WI38 (cell line): ENCODE results near the gene EGFL6.
"Not testable (repeated sequence)": the region's sequence is repeated elsewhere in the genome, so short reads cannot be mapped to it uniquely, and the experiment has no call there.

Source experiments
- H3K4me3 ChIP-seq: 2 replicates; pipeline ENCODE4 v1.5.1; 2011; ENCODE audit warnings: low read depth, mild to moderate bottlenecking, control low read depth, low read length
- TF ChIP-seq, protein P1 (sequence below): IDR thresholded peaks from 2 replicates; pipeline ENCODE4 v1.5.1; 2012; ENCODE audit warnings: low read depth, mild to moderate bottlenecking, control low read depth, low read length

EGFL6 gene

GRCh38 chrX:13664020-13664419 lies 94.6 kb downstream of the EGFL6 start:
- H3K4me3 ChIP-seq: no peak overlapping the region

DNA sequence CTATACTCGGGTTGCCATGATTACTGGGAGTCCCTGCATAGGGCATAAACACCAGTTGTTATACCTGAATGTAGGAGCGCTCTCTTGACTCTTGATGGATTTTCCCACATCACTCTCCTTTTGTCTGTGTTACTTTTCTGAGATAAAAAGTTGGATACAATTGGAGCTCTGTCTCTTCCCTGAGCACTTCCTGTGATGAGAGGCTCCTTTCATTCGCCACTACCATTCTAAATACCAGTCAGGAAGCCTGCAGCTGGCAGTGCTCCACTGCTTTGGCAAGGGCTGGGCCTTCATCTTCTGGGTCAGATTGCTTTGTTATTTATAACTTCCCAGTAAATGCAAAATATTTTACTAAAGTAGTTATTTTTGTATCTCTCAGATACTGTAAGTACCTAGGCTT lies 97.4 kb downstream of the EGFL6 start:
- no peak overlapping the region for H3K4me3 ChIP-seq
- TF ChIP-seq, protein P1, sequence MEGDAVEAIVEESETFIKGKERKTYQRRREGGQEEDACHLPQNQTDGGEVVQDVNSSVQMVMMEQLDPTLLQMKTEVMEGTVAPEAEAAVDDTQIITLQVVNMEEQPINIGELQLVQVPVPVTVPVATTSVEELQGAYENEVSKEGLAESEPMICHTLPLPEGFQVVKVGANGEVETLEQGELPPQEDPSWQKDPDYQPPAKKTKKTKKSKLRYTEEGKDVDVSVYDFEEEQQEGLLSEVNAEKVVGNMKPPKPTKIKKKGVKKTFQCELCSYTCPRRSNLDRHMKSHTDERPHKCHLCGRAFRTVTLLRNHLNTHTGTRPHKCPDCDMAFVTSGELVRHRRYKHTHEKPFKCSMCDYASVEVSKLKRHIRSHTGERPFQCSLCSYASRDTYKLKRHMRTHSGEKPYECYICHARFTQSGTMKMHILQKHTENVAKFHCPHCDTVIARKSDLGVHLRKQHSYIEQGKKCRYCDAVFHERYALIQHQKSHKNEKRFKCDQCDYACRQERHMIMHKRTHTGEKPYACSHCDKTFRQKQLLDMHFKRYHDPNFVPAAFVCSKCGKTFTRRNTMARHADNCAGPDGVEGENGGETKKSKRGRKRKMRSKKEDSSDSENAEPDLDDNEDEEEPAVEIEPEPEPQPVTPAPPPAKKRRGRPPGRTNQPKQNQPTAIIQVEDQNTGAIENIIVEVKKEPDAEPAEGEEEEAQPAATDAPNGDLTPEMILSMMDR: no peak

More at GRCh38 chrX:13664020-13664419, 94.6 kb downstream of the EGFL6 start:
- TF ChIP-seq, protein P1: no peak

GRCh38 chrX:13667919-13668318 lies 98.5 kb downstream of the EGFL6 start:
- TF ChIP-seq, protein P1: no peak

DNA sequence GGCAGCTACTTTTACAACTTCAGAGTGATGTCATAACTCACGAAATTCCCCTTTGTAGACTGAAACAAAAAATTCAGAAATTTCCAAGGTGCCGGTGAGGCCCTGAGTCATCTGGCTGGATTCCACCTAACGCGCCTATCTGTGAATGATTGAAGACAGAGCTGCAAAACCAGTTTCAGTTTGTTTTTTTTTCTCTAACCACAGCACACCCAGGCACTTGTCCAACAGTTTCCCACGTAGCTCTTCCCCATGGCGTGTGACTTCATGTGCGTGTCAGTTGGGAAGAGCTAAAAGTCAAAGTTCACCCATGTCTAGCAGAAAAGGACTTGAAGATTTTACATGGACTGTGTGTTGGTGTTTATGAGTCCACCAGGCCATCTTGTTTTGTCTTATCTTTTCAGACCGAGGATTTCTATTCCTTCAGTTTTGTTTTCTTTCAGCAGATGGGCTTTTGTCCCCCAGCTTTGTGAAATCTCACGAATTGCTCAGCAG lies 99.9 kb downstream of the EGFL6 start:
- TF ChIP-seq, protein P1: no peak
- no peak overlapping the region for H3K4me3 ChIP-seq

More at GRCh38 chrX:13667919-13668318, 98.5 kb downstream of the EGFL6 start:
- H3K4me3 ChIP-seq: no peak overlapping the region

DNA sequence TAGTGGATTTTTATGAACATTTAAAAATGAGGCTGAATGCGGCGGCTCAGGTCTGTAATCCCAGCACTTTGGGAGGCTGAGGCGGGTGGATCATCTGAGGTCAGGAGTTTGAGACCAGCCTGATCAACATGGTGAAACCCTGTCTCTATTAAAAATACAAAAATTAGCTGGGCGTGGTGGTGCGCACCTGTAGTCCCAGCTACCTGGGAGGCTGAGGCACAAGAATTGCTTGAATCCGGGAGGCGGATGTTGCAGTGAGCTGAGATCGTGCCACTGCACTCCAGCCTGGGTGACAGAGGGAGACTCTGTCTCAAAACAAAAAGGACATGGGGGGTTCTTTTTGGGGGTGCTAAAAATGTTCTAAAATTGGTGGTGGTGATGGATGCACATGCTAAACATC lies 100.4 kb downstream of the EGFL6 start:
- H3K4me3 ChIP-seq: not testable (repeated sequence)

DNA sequence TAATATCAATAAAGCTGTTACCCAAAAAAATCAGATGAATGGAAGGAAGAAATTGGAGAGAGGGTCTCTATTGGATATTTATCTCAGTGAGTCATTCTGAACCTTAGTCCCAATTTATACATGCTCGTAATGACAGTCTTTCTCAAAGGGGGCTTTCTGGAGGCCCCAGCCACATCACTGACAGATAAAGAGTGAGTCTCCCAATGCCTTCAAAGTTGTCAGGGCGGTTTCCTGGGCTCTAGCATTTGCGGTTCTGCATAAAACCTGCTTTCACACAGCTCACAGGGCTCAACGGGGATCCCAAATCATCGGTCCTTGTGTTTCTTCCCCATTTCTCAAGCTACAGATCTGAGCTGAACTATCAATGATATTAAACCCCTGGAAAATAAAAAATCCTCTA lies 100.8 kb downstream of the EGFL6 start:
- no peak overlapping the region for H3K4me3 ChIP-seq
- TF ChIP-seq, protein P1: no peak

GRCh38 chrX:13673016-13673415 lies 103.6 kb downstream of the EGFL6 start:
- no peak overlapping the region for H3K4me3 ChIP-seq
- TF ChIP-seq, protein P1: no peak

- H3K4me3 ChIP-seq: no peak overlapping the region
- TF ChIP-seq, protein P1: no peak
These were observed 107.5 kb downstream of the EGFL6 start for GRCh38 chrX:13676885-13677284.

- H3K4me3 ChIP-seq: not testable (repeated sequence)
These were observed 110.3 kb downstream of the EGFL6 start for GRCh38 chrX:13679700-13680099.
